ENCODE data around the gene CGNL1. TPM values are rescaled to one million over a fixed set of nuclear protein-coding genes. Genes with fewer than 3 reads are reported as not detected.

CGNL1 gene
- total RNA-seq, 1 experiment from 2014 or later = 34.6 TPM

DNA sequence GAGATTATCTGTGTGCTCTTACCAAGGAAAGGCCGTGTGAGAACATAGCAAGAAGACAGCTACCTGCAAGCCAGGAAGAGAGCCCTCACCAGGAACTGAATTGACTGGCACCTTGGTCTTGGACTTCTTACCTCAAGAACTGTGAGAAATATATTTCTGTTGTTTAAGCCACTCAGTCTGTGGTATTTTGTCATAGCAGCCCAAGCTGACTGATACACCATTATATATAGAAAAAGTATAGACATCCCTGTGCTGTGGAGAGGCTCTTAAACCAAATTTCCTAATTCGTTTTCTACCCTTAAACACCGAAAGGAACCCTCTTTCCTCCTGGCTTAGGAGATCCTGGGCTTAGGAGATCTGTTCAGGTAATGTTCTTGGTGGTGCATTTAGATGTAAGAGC lies 44.8 kb downstream of the CGNL1 start:
- no peak overlapping the region for H3K4ac ChIP-seq (ENCODE audit: low read depth, low read length)
- H3K4me3 Mint-ChIP-seq = no peak overlapping the region
- H2AFZ ChIP-seq (ENCODE audit: low read length) = no peak overlapping the region
- no peak overlapping the region for H2BK12ac ChIP-seq (ENCODE audit: insufficient read length, low read depth, low read length)
- WGBS (ENCODE audit: extremely low coverage, insufficient read length, low lambda C conversion rate) = no CpG with 5 or more reads among the region's 3 CpGs
- H3K27ac Mint-ChIP-seq = no peak overlapping the region; a peak in 1 of 7 replicates
- no peak overlapping the region for H3K14ac ChIP-seq (ENCODE audit: insufficient read depth, low read length)
- H3K23me2 ChIP-seq (ENCODE audit: insufficient read length, low read depth, low read length, poor library complexity, severe bottlenecking) = no peaks in the 10 kb centered on the region
- no peak overlapping the region for H2AK5ac ChIP-seq (ENCODE audit: insufficient read length, low read length)
- no peaks in the 10 kb centered on the region for H3K79me1 ChIP-seq (ENCODE audit: insufficient read depth, low read depth, low read length, poor library complexity, severe bottlenecking)
- H3K27me3 Mint-ChIP-seq (ENCODE audit: low read depth) = no peaks in the 10 kb centered on the region
- H3K9me3 ChIP-seq (ENCODE audit: control insufficient read depth, low read depth, low read length) = no peaks in the 10 kb centered on the region
- no peak for TF ChIP-seq CTCF (conservative IDR thresholded peaks at IDR 0.05)
- H3K56ac ChIP-seq (ENCODE audit: insufficient read length, low read depth, low read length) = no peak overlapping the region
- no peak overlapping the region for H4K91ac ChIP-seq (ENCODE audit: insufficient read length, low read depth, low read length)
- H3K9ac ChIP-seq (ENCODE audit: extremely low read depth, insufficient read length, low read length) = no peak overlapping the region
- no peaks in the 10 kb centered on the region for H3K27me3 ChIP-seq (ENCODE audit: insufficient read depth, low read length)
- no peak overlapping the region for H2BK5ac ChIP-seq (ENCODE audit: insufficient read length, low read length)
- no peak overlapping the region for H2BK15ac ChIP-seq (ENCODE audit: low read depth, low read length)
- no peaks in the 10 kb centered on the region for H3K9me3 Mint-ChIP-seq
- no peaks in the 10 kb centered on the region for H3K79me2 ChIP-seq (ENCODE audit: insufficient read depth, low read length)
- no peak overlapping the region for H3K4me2 ChIP-seq (ENCODE audit: insufficient read depth, insufficient read length, low read length)
- no peak overlapping the region for H4K8ac ChIP-seq (replicated peaks; ENCODE audit: insufficient read length, low read depth, low read length)
- no peak overlapping the region for H3K23ac ChIP-seq (ENCODE audit: insufficient read length, low read depth, low read length)
- no peak overlapping the region for H3K18ac ChIP-seq (ENCODE audit: insufficient read length, low read depth, low read length)
- no peaks in the 10 kb centered on the region for H4K20me1 ChIP-seq (ENCODE audit: control insufficient read depth, insufficient read depth, insufficient read length)
- no peak overlapping the region for H4K5ac ChIP-seq (ENCODE audit: insufficient read length, low read depth, low read length)
- H3K4me1 ChIP-seq (ENCODE audit: insufficient read depth, low read length) = no peaks in the 10 kb centered on the region; the same call in 1 of the 2 replicates
- H3K4me1 Mint-ChIP-seq = peaks cover 21 to 29% of the 10 kb centered on the region in 2 experiments
- H3K36me3 Mint-ChIP-seq (ENCODE audit: insufficient read depth in 1 of 3, low read depth in 3 of 3) = peaks cover 0 to 15% (median 0%) of the 10 kb centered on the region in 3 experiments; a peak in 5 of 7 replicates
- no peak overlapping the region for H2BK120ac ChIP-seq (ENCODE audit: low read depth, low read length, poor library complexity, severe bottlenecking)
- H2BK20ac ChIP-seq (ENCODE audit: low read depth, low read length, poor library complexity, severe bottlenecking) = no peak overlapping the region
- no peak for DNase-seq
- no peak overlapping the region for H3T11ph ChIP-seq (ENCODE audit: low read length)
- no peak overlapping the region for H3K27ac ChIP-seq (ENCODE audit: insufficient read length, low read depth, low read length)
